K562 (cell line): ENCODE data around the gene ZC3H10. TPM values are rescaled to one million over a fixed set of nuclear protein-coding genes. Genes with fewer than 3 reads are reported as not detected.
A peak's percentile ranks its signal among the peaks of the same experiment; 100 is the strongest.

Source experiments
- BCL6 ChIP-seq: fragments of 250-450 bp; sonication (Bioruptor Pico); IDR thresholded peaks from 2 replicates; pipeline ENCODE4 v1.4.0; 2020
- C11orf30 ChIP-seq: fragments of 450-650 bp; IDR thresholded peaks from 2 replicates; pipeline ENCODE4 v1.6.1; 2016; ENCODE audit warnings: low read depth, mild to moderate bottlenecking
- CBX2 ChIP-seq: fragments of 200-600 bp; sonication (generic); IDR thresholded peaks from one replicate; pipeline ENCODE4 v1.6.1; 2012; ENCODE audit warnings: mild to moderate bottlenecking, low read length, inconsistent platforms; ENCODE audit not compliant: insufficient read depth, poor library complexity, severe bottlenecking
- CTBP1 ChIP-seq: fragments of 450-650 bp; IDR thresholded peaks from 2 replicates; pipeline ENCODE4 v1.6.1; 2016; ENCODE audit warnings: borderline replicate concordance
- DMBX1 ChIP-seq: fragments of 250-450 bp; sonication (Bioruptor Pico); IDR thresholded peaks from 2 replicates; pipeline ENCODE4 v1.8.0; 2022; ENCODE audit warnings: inconsistent platforms, mild to moderate bottlenecking, moderate library complexity, borderline replicate concordance
- ELF1 ChIP-seq: fragments of 200-800 bp; sonication (Bioruptor generic); IDR thresholded peaks from 2 replicates; pipeline ENCODE4 v1.6.1; 2016; ENCODE audit warnings: missing genetic modification characterization, missing compliant biosample characterization
- ESRRB ChIP-seq: fragments of 250-450 bp; sonication (Bioruptor Pico); IDR thresholded peaks from 2 replicates; pipeline ENCODE4 v1.5.0; 2020; ENCODE audit warnings: mild to moderate bottlenecking, moderate library complexity, borderline replicate concordance
- FOXK2 ChIP-seq, 2 experiments: fragments of 450-650 bp; IDR thresholded peaks in 1 of 2; conservative IDR thresholded peaks in 1 of 2; 2 replicates each; pipeline ENCODE4 v1.6.1; 2016; ENCODE audit warnings: low read depth in 2 of 2, mild to moderate bottlenecking in 1 of 2
- HDAC8 ChIP-seq: fragments of 450-650 bp; IDR thresholded peaks from 2 replicates; pipeline ENCODE4 v1.6.1; 2016; ENCODE audit warnings: mild to moderate bottlenecking, missing genetic modification characterization, moderate library complexity, missing compliant biosample characterization
- NELFE ChIP-seq: IDR thresholded peaks from 2 replicates; pipeline ENCODE4 v1.6.1; 2011; ENCODE audit warnings: mild to moderate bottlenecking; ENCODE audit not compliant: insufficient read depth, insufficient read length
- POU5F1 ChIP-seq: fragments of 150-350 bp; IDR thresholded peaks from 2 replicates; pipeline ENCODE4 v1.6.1; 2014; ENCODE audit warnings: borderline replicate concordance, low read length, low read depth, mild to moderate bottlenecking; ENCODE audit not compliant: partially characterized antibody
- RFX1 ChIP-seq: fragments of 450-650 bp; IDR thresholded peaks from 2 replicates; pipeline ENCODE4 v1.6.1; 2016; ENCODE audit warnings: mild to moderate bottlenecking, moderate library complexity
- RNF2 ChIP-seq: sonication (generic); IDR thresholded peaks from 2 replicates; pipeline ENCODE4 v1.6.1; 2016
- SAFB2 ChIP-seq: fragments of 200-400 bp; formaldehyde crosslinking; IDR thresholded peaks from 2 replicates; pipeline ENCODE4 v1.6.1; 2018; ENCODE audit warnings: borderline replicate concordance, low read length, low read depth, moderate library complexity; ENCODE audit not compliant: severe bottlenecking
- SLC30A9 ChIP-seq: fragments of 250-450 bp; sonication (Bioruptor Pico); IDR thresholded peaks from 2 replicates; pipeline ENCODE4 v1.8.0; 2022; ENCODE audit warnings: mild to moderate bottlenecking, moderate library complexity
- STAT5A ChIP-seq: IDR thresholded peaks from 2 replicates; pipeline ENCODE4 v1.6.1; 2012; ENCODE audit warnings: low read length, inconsistent platforms, borderline replicate concordance
- ZBTB1 ChIP-seq: sonication (generic); formaldehyde crosslinking; IDR thresholded peaks from 2 replicates; pipeline ENCODE4 v1.8.1; 2023; ENCODE audit warnings: missing genetic modification reagents, low read depth, mild to moderate bottlenecking, borderline replicate concordance
- ZC3H11A ChIP-seq: IDR thresholded peaks from 2 replicates; pipeline ENCODE4 v1.6.1; 2012; ENCODE audit warnings: low read depth, low read length, improper control_type of control experiment
- ZNF696 ChIP-seq: fragments of 250-450 bp; sonication (Bioruptor Pico); conservative IDR thresholded peaks from 2 replicates; pipeline ENCODE4 v1.4.0; 2020; ENCODE audit warnings: mild to moderate bottlenecking, moderate library complexity
- polyA plus RNA-seq, 8 experiments: library from polyadenylated mRNA; depleted of rRNA in 4 of 8; stranded (reverse) in 5 of 8; unstranded in 3 of 8; fragments of >200 nt; fragmentation: Nextera tagmentation in 2 of 8; fragmentation: Illumina TruSeq in 1 of 8; extraction: Ambion mirVana in 2 of 8; extraction: Trizol in 1 of 8; gene quantifications; 2 replicates each; pipeline versions ENCODE4 v1.2.1 to v1.2.3, GENCODE V29; 2011 to 2014; ENCODE audit warnings: inconsistent platforms in 1 of 8, missing spikeins in 1 of 8
- total RNA-seq, 7 experiments: library from RNA; depleted of rRNA in 6 of 7; stranded (reverse); fragments of >200 nt in 6 of 7; fragmentation: Illumina TruSeq in 2 of 7; extraction: Trizol in 2 of 7; gene quantifications; 2 replicates each; pipeline versions ENCODE4 v1.2.1 to v1.2.3, GENCODE V29; 2011 to 2021; ENCODE audit warnings: low replicate concordance in 1 of 7
- TF ChIP-seq, protein P1 (sequence below): sonication (generic); formaldehyde crosslinking; IDR thresholded peaks from 2 replicates; pipeline ENCODE4 v1.8.1; 2022; ENCODE audit warnings: missing genetic modification reagents
- TF ChIP-seq, protein P2 (sequence below): fragments of 450-650 bp; IDR thresholded peaks from 2 replicates; pipeline ENCODE4 v1.6.1; 2017; ENCODE audit warnings: antibody characterized with exemption
- TF ChIP-seq, protein P3 (sequence below): IDR thresholded peaks from 3 replicates; pipeline ENCODE4 v1.6.1; 2011; ENCODE audit warnings: borderline replicate concordance, mild to moderate bottlenecking, moderate library complexity; ENCODE audit not compliant: insufficient read length; ENCODE audit errors: extremely low read depth

Gene ZC3H10
- total and polyA plus RNA-seq, 9 of the 15 experiments (the other 6 are each of a cell fraction or from before 2014, with no cell fraction given), result 0.31 to 4.1 (median 1.6) TPM

DNA sequence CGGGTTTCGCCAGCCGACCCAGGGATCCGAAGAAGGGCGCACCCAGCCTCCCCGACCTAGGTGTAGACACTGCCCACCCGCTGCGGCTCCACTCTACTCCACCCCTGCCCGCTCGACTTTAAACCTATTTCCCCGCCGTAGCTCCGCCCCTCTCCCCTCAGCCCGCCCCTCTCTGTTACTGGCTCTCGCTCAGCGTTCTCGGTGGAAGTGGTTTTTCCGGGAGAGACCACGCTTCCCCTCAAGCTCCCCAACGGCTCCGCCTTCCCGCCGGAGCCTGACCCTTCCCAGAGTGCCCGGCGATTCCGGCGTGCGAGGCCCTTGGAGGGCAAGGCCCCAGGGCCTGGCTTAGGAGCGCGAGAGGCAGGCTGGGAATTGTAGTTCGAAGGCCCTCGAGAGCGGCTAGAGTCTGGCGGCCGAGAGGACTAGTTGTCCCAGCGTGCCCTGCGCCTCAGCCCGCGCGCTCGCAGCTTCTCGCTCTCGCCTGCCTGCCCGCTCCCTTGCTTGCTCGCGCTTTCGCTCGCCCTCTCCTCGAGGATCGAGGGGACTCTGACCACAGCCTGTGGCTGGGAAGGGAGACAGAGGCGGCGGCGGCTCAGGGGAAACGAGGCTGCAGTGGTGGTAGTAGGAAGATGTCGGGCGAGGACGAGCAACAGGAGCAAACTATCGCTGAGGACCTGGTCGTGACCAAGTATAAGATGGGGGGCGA, 13.8 kb upstream of the ZC3H10 start, which contains the start of gene PA2G4 (continued):
- 0 out of 2 replicates have a peak, but pooled peaks have one; percentile 40 for TF ChIP-seq ELF1 (tag)
- no peak for TF ChIP-seq SAFB2
- TF ChIP-seq DMBX1 (CRISPR knock-in tag), result no peak
- TF ChIP-seq RNF2, result peak; percentile 85
- TF ChIP-seq FOXK2 (conservative IDR thresholded peaks at IDR 0.05 in 1 of 2, IDR thresholded peaks at IDR 0.05 in 1 of 2; ENCODE audit: low read depth in 2 of 2), result 0 out of 4 replicates have a peak, but pooled peaks of 1 of the 2 experiments have one; percentile 23
- TF ChIP-seq ZNF696 (CRISPR knock-in tag), result no peak
- TF ChIP-seq ZBTB1 (CRISPR knock-in tag), result peak; percentile 60; the same call in 1 of the 2 replicates
- TF ChIP-seq STAT5A, result no peak
- TF ChIP-seq BCL6 (CRISPR knock-in tag), result no peak
- TF ChIP-seq, protein P1, sequence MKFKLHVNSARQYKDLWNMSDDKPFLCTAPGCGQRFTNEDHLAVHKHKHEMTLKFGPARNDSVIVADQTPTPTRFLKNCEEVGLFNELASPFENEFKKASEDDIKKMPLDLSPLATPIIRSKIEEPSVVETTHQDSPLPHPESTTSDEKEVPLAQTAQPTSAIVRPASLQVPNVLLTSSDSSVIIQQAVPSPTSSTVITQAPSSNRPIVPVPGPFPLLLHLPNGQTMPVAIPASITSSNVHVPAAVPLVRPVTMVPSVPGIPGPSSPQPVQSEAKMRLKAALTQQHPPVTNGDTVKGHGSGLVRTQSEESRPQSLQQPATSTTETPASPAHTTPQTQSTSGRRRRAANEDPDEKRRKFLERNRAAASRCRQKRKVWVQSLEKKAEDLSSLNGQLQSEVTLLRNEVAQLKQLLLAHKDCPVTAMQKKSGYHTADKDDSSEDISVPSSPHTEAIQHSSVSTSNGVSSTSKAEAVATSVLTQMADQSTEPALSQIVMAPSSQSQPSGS, result no peak
- no peak for TF ChIP-seq ZC3H11A
- TF ChIP-seq C11orf30, result 0 out of 2 replicates have a peak, but pooled peaks have one; percentile 21
- no peak; the same call in 1 of the 2 replicates for TF ChIP-seq CTBP1
- TF ChIP-seq, protein P2, sequence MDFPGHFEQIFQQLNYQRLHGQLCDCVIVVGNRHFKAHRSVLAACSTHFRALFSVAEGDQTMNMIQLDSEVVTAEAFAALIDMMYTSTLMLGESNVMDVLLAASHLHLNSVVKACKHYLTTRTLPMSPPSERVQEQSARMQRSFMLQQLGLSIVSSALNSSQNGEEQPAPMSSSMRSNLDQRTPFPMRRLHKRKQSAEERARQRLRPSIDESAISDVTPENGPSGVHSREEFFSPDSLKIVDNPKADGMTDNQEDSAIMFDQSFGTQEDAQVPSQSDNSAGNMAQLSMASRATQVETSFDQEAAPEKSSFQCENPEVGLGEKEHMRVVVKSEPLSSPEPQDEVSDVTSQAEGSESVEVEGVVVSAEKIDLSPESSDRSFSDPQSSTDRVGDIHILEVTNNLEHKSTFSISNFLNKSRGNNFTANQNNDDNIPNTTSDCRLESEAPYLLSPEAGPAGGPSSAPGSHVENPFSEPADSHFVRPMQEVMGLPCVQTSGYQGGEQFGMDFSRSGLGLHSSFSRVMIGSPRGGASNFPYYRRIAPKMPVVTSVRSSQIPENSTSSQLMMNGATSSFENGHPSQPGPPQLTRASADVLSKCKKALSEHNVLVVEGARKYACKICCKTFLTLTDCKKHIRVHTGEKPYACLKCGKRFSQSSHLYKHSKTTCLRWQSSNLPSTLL, result peak; percentile 70; the same call in 1 of the 2 replicates
- no peak for TF ChIP-seq CBX2
- no peak for TF ChIP-seq RFX1
- peak; percentile 7; the same call in 1 of the 2 replicates for TF ChIP-seq HDAC8
- no peak for TF ChIP-seq ESRRB (CRISPR knock-in tag)
- no peak for TF ChIP-seq NELFE
- no peak for TF ChIP-seq SLC30A9 (CRISPR knock-in tag)
- TF ChIP-seq, protein P3, sequence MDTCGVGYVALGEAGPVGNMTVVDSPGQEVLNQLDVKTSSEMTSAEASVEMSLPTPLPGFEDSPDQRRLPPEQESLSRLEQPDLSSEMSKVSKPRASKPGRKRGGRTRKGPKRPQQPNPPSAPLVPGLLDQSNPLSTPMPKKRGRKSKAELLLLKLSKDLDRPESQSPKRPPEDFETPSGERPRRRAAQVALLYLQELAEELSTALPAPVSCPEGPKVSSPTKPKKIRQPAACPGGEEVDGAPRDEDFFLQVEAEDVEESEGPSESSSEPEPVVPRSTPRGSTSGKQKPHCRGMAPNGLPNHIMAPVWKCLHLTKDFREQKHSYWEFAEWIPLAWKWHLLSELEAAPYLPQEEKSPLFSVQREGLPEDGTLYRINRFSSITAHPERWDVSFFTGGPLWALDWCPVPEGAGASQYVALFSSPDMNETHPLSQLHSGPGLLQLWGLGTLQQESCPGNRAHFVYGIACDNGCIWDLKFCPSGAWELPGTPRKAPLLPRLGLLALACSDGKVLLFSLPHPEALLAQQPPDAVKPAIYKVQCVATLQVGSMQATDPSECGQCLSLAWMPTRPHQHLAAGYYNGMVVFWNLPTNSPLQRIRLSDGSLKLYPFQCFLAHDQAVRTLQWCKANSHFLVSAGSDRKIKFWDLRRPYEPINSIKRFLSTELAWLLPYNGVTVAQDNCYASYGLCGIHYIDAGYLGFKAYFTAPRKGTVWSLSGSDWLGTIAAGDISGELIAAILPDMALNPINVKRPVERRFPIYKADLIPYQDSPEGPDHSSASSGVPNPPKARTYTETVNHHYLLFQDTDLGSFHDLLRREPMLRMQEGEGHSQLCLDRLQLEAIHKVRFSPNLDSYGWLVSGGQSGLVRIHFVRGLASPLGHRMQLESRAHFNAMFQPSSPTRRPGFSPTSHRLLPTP, result no peak
- TF ChIP-seq POU5F1, result no peak
